KBM-7 (cell line): ENCODE measurements around the gene SRP9.
A peak's percentile ranks its signal among the peaks of the same experiment; 100 is the strongest.

ENCODE experiments used
- DNase-seq: peaks from one replicate; pipeline ENCODE4 v3.0.0-alpha.2; 2015
- in situ Hi-C: fragments of 300-500 bp; cut with MboI; formaldehyde crosslinking; loops from 2 replicates; pipeline ENCODE4 v1.14.3; 2020; ENCODE audit warnings: low sequenced_read_pairs, low pct_unique_long_range_greater_than_20kb, mixed read lengths

The SRP9 gene

GRCh38 chr1:225777583-225778336, at the start of gene SRP9:
Gene SRP9, plus strand, starts transcription at chr1:225777826. Its CDS starts 115 bp downstream, at chr1:225777941.
- in situ Hi-C loops: no loop called here
- DNase-seq: peak; percentile 99

GRCh38 chr1:225731491-225731890, 46.1 kb upstream of the SRP9 start:
- in situ Hi-C loops: no loop called here
- DNase-seq: no peak

GRCh38 chr1:225733254-225733653, 44.4 kb upstream of the SRP9 start:
- in situ Hi-C loops: no loop called here

GRCh38 chr1:225735252-225736149, 42.1 kb upstream of the SRP9 start:
- DNase-seq: no peak

More at GRCh38 chr1:225733254-225733653, 44.4 kb upstream of the SRP9 start:
- DNase-seq: no peak

GRCh38 chr1:225736437-225737098, 41.1 kb upstream of the SRP9 start:
- no peak for DNase-seq

More at GRCh38 chr1:225735252-225736149, 42.1 kb upstream of the SRP9 start:
- in situ Hi-C loops: no loop called here

GRCh38 chr1:225737161-225737560, 40.5 kb upstream of the SRP9 start:
- in situ Hi-C loops: no loop called here

More at GRCh38 chr1:225736437-225737098, 41.1 kb upstream of the SRP9 start:
- in situ Hi-C loops: no loop called here

GRCh38 chr1:225737866-225738265, 39.8 kb upstream of the SRP9 start:
- in situ Hi-C loops: no loop called here
- DNase-seq: no peak

More at GRCh38 chr1:225737161-225737560, 40.5 kb upstream of the SRP9 start:
- no peak for DNase-seq

GRCh38 chr1:225738763-225739162, 38.9 kb upstream of the SRP9 start:
- in situ Hi-C loops: no loop called here
- no peak for DNase-seq

GRCh38 chr1:225739542-225740107, 38.0 kb upstream of the SRP9 start:
- no peak for DNase-seq
- in situ Hi-C loops: no loop called here

- in situ Hi-C loops: no loop called here
- DNase-seq: no peak
Measured at GRCh38 chr1:225744745-225745144, 32.9 kb upstream of the SRP9 start.

GRCh38 chr1:225745273-225745672, 32.4 kb upstream of the SRP9 start:
- in situ Hi-C loops: no loop called here
- no peak for DNase-seq

GRCh38 chr1:225746361-225747179, 31.1 kb upstream of the SRP9 start:
- DNase-seq: no peak
- in situ Hi-C loops: no loop called here

- no peak for DNase-seq
- in situ Hi-C loops: no loop called here
Measured at GRCh38 chr1:225747566-225747965, 30.1 kb upstream of the SRP9 start.

GRCh38 chr1:225748529-225748928, 29.1 kb upstream of the SRP9 start:
- in situ Hi-C loops: no loop called here
- DNase-seq: no peak

- in situ Hi-C loops: no loop called here
- DNase-seq: no peak
Measured at GRCh38 chr1:225749706-225750105, 27.9 kb upstream of the SRP9 start.

- in situ Hi-C loops: no loop called here
- DNase-seq: no peak
Measured at GRCh38 chr1:225750420-225750819, 27.2 kb upstream of the SRP9 start.

GRCh38 chr1:225750875-225751824, 26.5 kb upstream of the SRP9 start:
- DNase-seq: no peak
- in situ Hi-C loops: no loop called here
